C4-2B (cell line): ENCODE measurements around the gene AUTS2.

ENCODE experiments used
- H3K27ac ChIP-seq: fragments of 450-650 bp; 2 replicates; pipeline ENCODE4 v1.5.1; 2017
- CTCF ChIP-seq: fragments of 450-650 bp; conservative IDR thresholded peaks from 2 replicates; pipeline ENCODE4 v1.5.1; 2017; ENCODE audit warnings: mild to moderate bottlenecking
- ZFX ChIP-seq: fragments of 450-650 bp; IDR thresholded peaks from 2 replicates; pipeline ENCODE4 v1.6.1; 2017

The AUTS2 gene

DNA sequence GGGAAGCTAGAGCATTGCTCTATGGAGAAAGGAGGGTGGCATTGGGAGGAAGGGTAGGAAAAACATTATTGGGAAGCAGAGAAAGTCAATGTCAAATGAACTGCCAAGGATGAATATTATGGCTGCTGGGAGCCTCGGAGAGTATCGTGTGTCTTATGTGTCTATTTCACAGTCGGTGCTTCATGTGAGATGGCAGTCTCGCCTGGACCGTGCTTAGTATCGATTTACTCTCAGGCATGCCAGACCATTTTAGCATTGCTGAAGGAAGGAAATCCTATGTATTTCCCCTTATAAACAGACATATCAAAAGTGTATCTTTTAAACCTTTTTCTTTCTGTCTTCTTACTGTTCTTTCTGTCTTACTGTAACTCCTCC, 612.6 kb downstream of the AUTS2 start:
- no peak overlapping the region for H3K27ac ChIP-seq
- TF ChIP-seq ZFX (no peak), CTCF (no peak)

- TF ChIP-seq CTCF: no peak
- TF ChIP-seq ZFX: no peak
- no peak overlapping the region for H3K27ac ChIP-seq
These were observed 614.0 kb downstream of the AUTS2 start for GRCh38 chr7:70212281-70212680.

DNA sequence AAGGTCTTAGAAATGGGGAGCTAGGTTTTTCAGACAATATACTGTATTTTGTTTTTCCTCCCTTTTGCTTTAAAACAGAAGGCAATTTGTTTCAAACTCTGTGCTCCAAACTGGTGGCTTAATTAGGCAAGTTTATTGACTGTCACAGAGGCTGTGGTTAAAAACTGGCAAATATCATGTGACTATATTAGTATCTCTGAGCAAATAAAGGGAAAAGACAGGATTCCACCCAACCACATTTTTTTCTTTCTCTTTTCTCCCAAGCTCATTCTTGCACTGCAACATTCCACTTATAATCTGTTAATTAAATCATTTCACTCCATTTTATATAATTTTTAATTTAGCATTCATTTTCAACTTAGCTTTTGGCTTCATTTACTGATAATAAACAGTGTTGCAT, 615.8 kb downstream of the AUTS2 start:
- H3K27ac ChIP-seq: no peak overlapping the region
- TF ChIP-seq CTCF (no peak), ZFX (no peak)

GRCh38 chr7:70215491-70215890, 617.2 kb downstream of the AUTS2 start:
- H3K27ac ChIP-seq: no peak overlapping the region
- no peak for TF ChIP-seq CTCF
- TF ChIP-seq ZFX: no peak

- TF ChIP-seq CTCF: no peak
- TF ChIP-seq ZFX: no peak
- no peak overlapping the region for H3K27ac ChIP-seq
These were observed 619.3 kb downstream of the AUTS2 start for GRCh38 chr7:70217571-70217970.

DNA sequence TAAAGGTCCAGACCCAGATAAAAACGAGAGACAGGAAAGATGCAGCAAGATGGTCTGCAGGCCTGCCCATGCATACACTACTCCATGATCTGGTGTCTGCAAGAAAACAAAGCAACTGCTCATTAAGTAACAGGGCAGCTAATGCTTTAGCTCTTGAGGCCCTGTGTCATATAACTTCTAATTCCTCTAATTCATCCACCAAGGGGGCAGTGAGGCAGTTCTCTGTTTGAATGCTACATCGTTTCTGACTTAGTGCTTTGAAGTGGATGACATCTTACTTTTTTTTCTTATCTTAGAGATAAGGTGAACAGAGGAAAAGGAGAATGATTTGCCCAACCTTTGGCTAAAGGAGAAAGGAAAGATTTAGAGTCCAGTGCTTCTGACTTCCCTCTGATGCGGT, 619.7 kb downstream of the AUTS2 start:
- H3K27ac ChIP-seq: no peak overlapping the region
- no peak for TF ChIP-seq CTCF
- TF ChIP-seq ZFX: no peak

- no peak for TF ChIP-seq CTCF
- TF ChIP-seq ZFX: no peak
- no peak overlapping the region for H3K27ac ChIP-seq
These were observed 620.8 kb downstream of the AUTS2 start for GRCh38 chr7:70219061-70219460.
